ENCODE results near the gene TNPO2.

DNA sequence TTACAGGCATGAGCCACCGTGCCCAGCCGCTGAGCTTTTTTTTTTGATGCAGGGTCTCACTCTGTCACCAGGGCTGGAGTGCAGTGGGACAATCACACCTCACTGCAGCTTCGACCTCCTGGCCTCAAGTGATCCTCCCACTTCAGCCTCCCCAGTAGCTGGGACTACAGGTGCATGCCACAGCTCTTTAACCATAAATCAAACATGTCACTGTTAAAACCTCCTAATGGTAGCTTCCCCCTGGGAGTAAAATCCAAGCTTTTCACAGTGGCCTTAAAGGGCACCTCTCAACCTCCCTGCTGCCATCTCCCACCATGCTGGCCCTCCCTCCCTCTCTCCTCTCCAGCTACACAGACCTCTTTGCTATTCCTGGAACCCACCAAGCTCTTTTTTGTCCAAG is 37.9 kb downstream of the TNPO2 start:
- TF ChIP-seq, protein P1, sequence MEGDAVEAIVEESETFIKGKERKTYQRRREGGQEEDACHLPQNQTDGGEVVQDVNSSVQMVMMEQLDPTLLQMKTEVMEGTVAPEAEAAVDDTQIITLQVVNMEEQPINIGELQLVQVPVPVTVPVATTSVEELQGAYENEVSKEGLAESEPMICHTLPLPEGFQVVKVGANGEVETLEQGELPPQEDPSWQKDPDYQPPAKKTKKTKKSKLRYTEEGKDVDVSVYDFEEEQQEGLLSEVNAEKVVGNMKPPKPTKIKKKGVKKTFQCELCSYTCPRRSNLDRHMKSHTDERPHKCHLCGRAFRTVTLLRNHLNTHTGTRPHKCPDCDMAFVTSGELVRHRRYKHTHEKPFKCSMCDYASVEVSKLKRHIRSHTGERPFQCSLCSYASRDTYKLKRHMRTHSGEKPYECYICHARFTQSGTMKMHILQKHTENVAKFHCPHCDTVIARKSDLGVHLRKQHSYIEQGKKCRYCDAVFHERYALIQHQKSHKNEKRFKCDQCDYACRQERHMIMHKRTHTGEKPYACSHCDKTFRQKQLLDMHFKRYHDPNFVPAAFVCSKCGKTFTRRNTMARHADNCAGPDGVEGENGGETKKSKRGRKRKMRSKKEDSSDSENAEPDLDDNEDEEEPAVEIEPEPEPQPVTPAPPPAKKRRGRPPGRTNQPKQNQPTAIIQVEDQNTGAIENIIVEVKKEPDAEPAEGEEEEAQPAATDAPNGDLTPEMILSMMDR (conservative IDR thresholded peaks at IDR 0.05; ENCODE audit: low read length), result no peak
- no peak for TF ChIP-seq EZH2phosphoT487 (IDR thresholded peaks at IDR 0.05; ENCODE audit: borderline replicate concordance)
